Heart right ventricle (tissue), 16 donors: ENCODE results near the gene EPN2. TPM values are rescaled to one million over a fixed set of nuclear protein-coding genes. Genes with fewer than 3 reads are reported as not detected.

Experiments
- ATAC-seq, 8 donors: fragments of 200-7000 bp; cut with Tn5 transposase; one replicate each; pipeline ENCODE4 v1.9.1; 2020; ENCODE audit warnings: mild to moderate bottlenecking in 8 of 8, moderate library complexity in 8 of 8, moderate number of reproducible peaks in 1 of 8
- DNase-seq, 2 donors: peaks; one replicate each; pipeline ENCODE4 v3.0.0-alpha.2; 2020
- H3K27ac ChIP-seq, 10 donors: fragments of 200-600 bp; sonication (generic) in 2 of 10; one replicate each; pipeline versions ENCODE4 v1.5.0 to v1.8.0; 2020 to 2022; ENCODE audit warnings: mild to moderate bottlenecking in 3 of 10
- H3K27me3 ChIP-seq, 7 donors: fragments of 200-600 bp; one replicate each; pipeline ENCODE4 v1.8.0; 2021 to 2022; ENCODE audit warnings: mild to moderate bottlenecking in 2 of 7
- H3K36me3 ChIP-seq, 9 donors: fragments of 200-600 bp; sonication (generic) in 1 of 9; one replicate each; pipeline versions ENCODE4 v1.5.0 to v1.8.0; 2020 to 2022; ENCODE audit warnings: mild to moderate bottlenecking in 2 of 9
- H3K4me1 ChIP-seq, 9 donors: fragments of 200-600 bp; sonication (generic) in 1 of 9; one replicate each; pipeline versions ENCODE4 v1.5.0 to v1.8.0; 2020 to 2022; ENCODE audit warnings: mild to moderate bottlenecking in 4 of 9
- H3K4me3 ChIP-seq, 10 donors: fragments of 200-600 bp; sonication (generic) in 2 of 10; one replicate each; pipeline versions ENCODE4 v1.5.0 to v1.8.0; 2020 to 2022; ENCODE audit warnings: mild to moderate bottlenecking in 7 of 10, moderate library complexity in 2 of 10
- H3K9me3 ChIP-seq, 11 donors: fragments of 200-600 bp in 10 of 11; sonication (generic) in 2 of 11; one replicate each; pipeline versions ENCODE4 v1.5.0 to v1.8.0; 2013 to 2022; ENCODE audit warnings: mild to moderate bottlenecking in 2 of 11, control low read depth in 1 of 11, moderate library complexity in 1 of 11
- CTCF ChIP-seq, 9 donors: fragments of 200-600 bp; sonication (generic) in 2 of 9; IDR thresholded peaks; one replicate each; pipeline versions ENCODE4 v1.5.0 to v1.8.0; 2021 to 2022; ENCODE audit warnings: antibody characterized with exemption in 9 of 9, mild to moderate bottlenecking in 5 of 9, moderate library complexity in 1 of 9
- WGBS, 2 donors: extraction: QIAGEN DNeasy Blood & Tissue Kit; methylation state at CpG; one replicate each; pipeline ENCODE4 v1.1.7; 2013; ENCODE audit warnings: inconsistent platforms in 1 of 2; 5-methylcytosine and 5-hydroxymethylcytosine counted together
- intact Hi-C, 10 donors: fragments of 100-400 bp; cut with DNase I; formaldehyde crosslinking; loops; one replicate each; pipeline versions ENCODE4 v1.11.1 to v1.14.2; 2022
- polyA plus RNA-seq, 2 donors: library from polyadenylated mRNA; stranded (reverse); fragments of 200-250 nt; gene quantifications; one replicate each; pipeline ENCODE4 v1.2.3, GENCODE V29; 2013
- total RNA-seq, 10 donors: library from RNA; stranded (reverse); fragmentation: NEBNext Ultra II Directional in 3 of 10; extraction: Animal tissue kit (Norgen Biotek cat#: 25700) in 3 of 10; gene quantifications; one replicate each; pipeline versions ENCODE4 v1.2.1 to v1.2.4, GENCODE V29; 2021 to 2023
- donor health status: Arrhythmogenic right ventricular cardiomyopathy.
- donor health status: ischemic (EF 13 %, LVEDD 7.1; RV severe dilation, severe dysfunction).
- donor health status: healthy with polysubstance abuse.
- donor health status: DM: no; HTN: yes; CAD: no.
- donor health status: DM: no; HTN: no; CAD: no.
- donor health status: ischemic (EF 25% LVEDD 6.9; RV normal size, moderate dysfunction).
- donor health status: ischemic (EF 25% LVEDD 5.7; RV mildly dilated, moderate dysfunction).
- donor health status: healthy.
- donor health status: DM: yes; HTN: yes; CAD: no.
- donor health status: Ischemic cardiomyopathy.
- donor health status: ischemic (EF 35%, LVEDD 5.7; RV mildly dilated, moderate dysfunction).
- donor health status: nonischemic (EF 11% LVEDD 7.7; RV severe dilation, severe dysfunction).
- donor health status: DM: yes; HTN: yes; CAD: no.
- donor health status: PGD.
- donor health status: ischemic (EF 29% LVEDD 5.4; RV normal size, mild dysfunction).
- donor health status: nonischemic (EF 23%, LVEDD 6.1; RV moderate dilation, normal function).

Gene EPN2
- total and polyA plus RNA-seq, 12 donors, result 20.0 to 83.1 (median 54.9) TPM

GRCh38 chr17:19270704-19271611 is 33.8 kb downstream of the EPN2 start:
- Histone ChIP-seq H3K27me3 (peaks cover 0 to 3% (median 0%) of the 10 kb centered on the region in 7 donors), H3K36me3 (peaks cover 0 to 10% (median 0%) of the 10 kb centered on the region in 9 donors), H3K4me1 (peaks cover 34 to 92% (median 71%) of the 10 kb centered on the region in 9 donors), H3K4me3 (no peak overlapping the region), H3K9me3 (no peaks in the 10 kb centered on the region), H3K27ac (peak overlapping the region; percentile 17 to 80 (median 74))
- WGBS, 2 donors, result 39 to 45% methylated on average over 13 of the region's 13 CpGs
- DNase-seq (peak; percentile 50 to 54), ATAC-seq (peak; percentile 45 to 92 (median 78))
- intact Hi-C loops, result no loop called here
- peak in 6 of 9 donors; percentile 6 to 41 (median 24) for TF ChIP-seq CTCF (IDR thresholded peaks at IDR 0.05)

GRCh38 chr17:19271780-19272357 is 34.7 kb downstream of the EPN2 start:
- Histone ChIP-seq H3K27me3 (peaks cover 0 to 3% (median 0%) of the 10 kb centered on the region in 7 donors), H3K36me3 (peaks cover 0 to 10% (median 0%) of the 10 kb centered on the region in 9 donors), H3K4me1 (peaks cover 34 to 85% (median 70%) of the 10 kb centered on the region in 9 donors), H3K9me3 (no peaks in the 10 kb centered on the region), H3K27ac (peak overlapping the region; percentile 16 to 80 (median 74)), H3K4me3 (no peak overlapping the region)
- ATAC-seq (peak in 6 of 8 donors; percentile 4 to 47 (median 18)), DNase-seq (no peak)
- TF ChIP-seq CTCF (IDR thresholded peaks at IDR 0.05), result no peak
- 51 to 56% methylated on average over 10 of the region's 10 CpGs for WGBS, 2 donors
- intact Hi-C loops, result no loop called here

- H3K4me3 ChIP-seq, result no peak overlapping the region
- H3K27me3 ChIP-seq, result peaks cover 0 to 3% (median 0%) of the 10 kb centered on the region in 7 donors
- peak overlapping the region in 3 of 10 donors; percentile 9 to 80 (median 10) for H3K27ac ChIP-seq
- DNase-seq (no peak), ATAC-seq (no peak)
- WGBS, 2 donors, result 80 to 82% methylated on average over 7 of the region's 7 CpGs
- H3K36me3 ChIP-seq, result peaks cover 0 to 10% (median 0%) of the 10 kb centered on the region in 9 donors
- H3K9me3 ChIP-seq, result no peaks in the 10 kb centered on the region
- H3K4me1 ChIP-seq, result peaks cover 28 to 73% (median 57%) of the 10 kb centered on the region in 9 donors
- intact Hi-C loops, result no loop called here
- no peak for TF ChIP-seq CTCF (IDR thresholded peaks at IDR 0.05)
Observed at GRCh38 chr17:19273731-19274130, 36.6 kb downstream of the EPN2 start.

GRCh38 chr17:19274893-19275292 is 37.7 kb downstream of the EPN2 start:
- Histone ChIP-seq H3K4me3 (no peak overlapping the region), H3K4me1 (peaks cover 16 to 68% (median 45%) of the 10 kb centered on the region in 9 donors), H3K36me3 (peaks cover 0 to 12% (median 0%) of the 10 kb centered on the region in 9 donors), H3K27me3 (peaks cover 0 to 2% (median 0%) of the 10 kb centered on the region in 7 donors), H3K9me3 (no peaks in the 10 kb centered on the region), H3K27ac (peak overlapping the region in 4 of 10 donors; percentile 1 to 34 (median 11))
- 86 to 90% methylated on average over 3 of the region's 3 CpGs for WGBS, 2 donors
- TF ChIP-seq CTCF (IDR thresholded peaks at IDR 0.05), result no peak
- ATAC-seq, result no peak
- intact Hi-C loops, result no loop called here
- no peak for DNase-seq
